GM18861 (cell line): ENCODE results near the gene ADAMTS9.

Experiments used
- ATAC-seq: cut with Tn5 transposase; IDR thresholded peaks from one replicate; pipeline ENCODE4 v1.9.1; 2021; ENCODE audit not compliant: unreplicated experiment

Gene ADAMTS9

GRCh38 chr3:64654013-64654412 lies 33.8 kb downstream of the ADAMTS9 start:
- no peak for ATAC-seq

- no peak for ATAC-seq
Observed at GRCh38 chr3:64653101-64653500, 34.7 kb downstream of the ADAMTS9 start.

- ATAC-seq: no peak
Observed at GRCh38 chr3:64651741-64652241, 36.0 kb downstream of the ADAMTS9 start.

GRCh38 chr3:64651303-64651702 lies 36.5 kb downstream of the ADAMTS9 start:
- ATAC-seq: no peak

- no peak for ATAC-seq
Observed at GRCh38 chr3:64650715-64651114, 37.1 kb downstream of the ADAMTS9 start.

GRCh38 chr3:64650096-64650622 lies 37.6 kb downstream of the ADAMTS9 start:
- no peak for ATAC-seq

GRCh38 chr3:64648927-64649906 lies 38.6 kb downstream of the ADAMTS9 start:
- ATAC-seq: no peak

GRCh38 chr3:64647825-64648224 lies 40.0 kb downstream of the ADAMTS9 start:
- no peak for ATAC-seq

GRCh38 chr3:64645243-64645642 lies 42.6 kb downstream of the ADAMTS9 start:
- no peak for ATAC-seq

GRCh38 chr3:64644483-64644882 lies 43.3 kb downstream of the ADAMTS9 start:
- ATAC-seq: no peak

- ATAC-seq: no peak
Observed at GRCh38 chr3:64642327-64643151, 45.3 kb downstream of the ADAMTS9 start.

- ATAC-seq: no peak
Observed at GRCh38 chr3:64638981-64639481, 48.8 kb downstream of the ADAMTS9 start.

- no peak for ATAC-seq
Observed at GRCh38 chr3:64638511-64638910, 49.3 kb downstream of the ADAMTS9 start.

- ATAC-seq: no peak
Observed at GRCh38 chr3:64634417-64634816, 53.4 kb downstream of the ADAMTS9 start.

- no peak for ATAC-seq
Observed at GRCh38 chr3:64631951-64632350, 55.8 kb downstream of the ADAMTS9 start.

GRCh38 chr3:64627471-64628321 lies 60.1 kb downstream of the ADAMTS9 start:
- no peak for ATAC-seq

- ATAC-seq: no peak
Observed at GRCh38 chr3:64627042-64627441, 60.8 kb downstream of the ADAMTS9 start.

GRCh38 chr3:64625381-64625780 lies 62.4 kb downstream of the ADAMTS9 start:
- no peak for ATAC-seq

- no peak for ATAC-seq
Observed at GRCh38 chr3:64623125-64623524, 64.7 kb downstream of the ADAMTS9 start.

GRCh38 chr3:64621726-64622395 lies 65.9 kb downstream of the ADAMTS9 start:
- no peak for ATAC-seq
